Right ventricle myocardium inferior (tissue), 1 donor: ENCODE data around the gene POU2AF1. TPM values are rescaled to one million over a fixed set of nuclear protein-coding genes. Genes with fewer than 3 reads are reported as not detected.

ENCODE experiments used
- ATAC-seq: fragments of 200-7000 bp; cut with Tn5 transposase; one replicate; pipeline ENCODE4 v1.9.1; 2020; ENCODE audit warnings: mild to moderate bottlenecking, moderate library complexity
- DNase-seq: peaks from one replicate; pipeline ENCODE4 v3.0.0; 2021; ENCODE audit errors: missing footprints
- intact Hi-C: fragments of 100-400 bp; cut with DNase I; formaldehyde crosslinking; loops from one replicate; pipeline ENCODE4 v1.11.0; 2022
- total RNA-seq: library from RNA; stranded (reverse); fragmentation: NEBNext Ultra II Directional; extraction: Animal tissue kit (Norgen Biotek cat#: 25700); gene quantifications from one replicate; pipeline ENCODE4 v1.2.1, GENCODE V29; 2021
- donor health status: DM: no; HTN: yes; CAD: no; lungs with severe emphysema.

POU2AF1 gene
- total RNA-seq, 1 donor from 2014 or later: 0.24 TPM

DNA sequence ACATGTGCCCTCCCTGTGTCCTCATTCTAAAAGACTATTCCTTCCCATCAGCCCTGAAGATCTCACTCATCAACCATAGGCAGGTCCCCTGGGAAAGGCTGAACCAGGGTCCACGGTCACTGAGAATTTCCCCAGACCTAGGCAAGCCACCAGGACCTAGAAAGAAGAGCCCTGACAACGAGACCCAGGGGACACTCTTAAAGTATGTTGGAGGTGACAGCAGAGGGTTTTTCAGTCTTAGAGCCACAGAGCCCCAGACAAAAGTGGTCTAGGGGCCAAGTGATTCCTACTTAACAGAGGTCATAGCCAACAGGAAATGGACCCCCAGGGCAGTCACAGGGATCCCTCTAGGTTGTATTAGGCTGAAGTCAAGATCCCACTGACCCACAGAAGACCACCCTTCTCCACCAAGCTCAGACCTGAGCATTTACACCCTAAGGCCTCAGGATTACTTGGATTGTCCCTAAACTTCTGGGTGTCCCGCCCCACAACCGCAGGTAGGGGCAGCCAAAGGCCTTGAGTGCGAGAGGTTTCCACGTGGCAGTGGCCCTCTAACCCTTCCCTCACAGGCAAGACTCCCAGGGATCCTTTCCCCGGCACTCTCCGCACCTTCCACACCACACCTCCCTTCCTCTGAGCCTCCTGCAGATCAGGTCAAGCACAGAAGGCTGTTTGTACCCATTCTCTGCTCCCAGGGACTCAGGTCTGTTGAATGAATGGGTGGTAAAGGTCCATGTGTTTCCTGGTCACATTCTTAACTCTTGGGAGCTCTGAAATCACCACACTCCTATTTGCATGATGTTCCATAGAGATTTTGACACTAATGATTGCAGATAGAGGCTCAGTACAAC, 12.3 kb downstream of the POU2AF1 start:
- no peak for ATAC-seq
- intact Hi-C loops: no loop called here
- DNase-seq: no peak

DNA sequence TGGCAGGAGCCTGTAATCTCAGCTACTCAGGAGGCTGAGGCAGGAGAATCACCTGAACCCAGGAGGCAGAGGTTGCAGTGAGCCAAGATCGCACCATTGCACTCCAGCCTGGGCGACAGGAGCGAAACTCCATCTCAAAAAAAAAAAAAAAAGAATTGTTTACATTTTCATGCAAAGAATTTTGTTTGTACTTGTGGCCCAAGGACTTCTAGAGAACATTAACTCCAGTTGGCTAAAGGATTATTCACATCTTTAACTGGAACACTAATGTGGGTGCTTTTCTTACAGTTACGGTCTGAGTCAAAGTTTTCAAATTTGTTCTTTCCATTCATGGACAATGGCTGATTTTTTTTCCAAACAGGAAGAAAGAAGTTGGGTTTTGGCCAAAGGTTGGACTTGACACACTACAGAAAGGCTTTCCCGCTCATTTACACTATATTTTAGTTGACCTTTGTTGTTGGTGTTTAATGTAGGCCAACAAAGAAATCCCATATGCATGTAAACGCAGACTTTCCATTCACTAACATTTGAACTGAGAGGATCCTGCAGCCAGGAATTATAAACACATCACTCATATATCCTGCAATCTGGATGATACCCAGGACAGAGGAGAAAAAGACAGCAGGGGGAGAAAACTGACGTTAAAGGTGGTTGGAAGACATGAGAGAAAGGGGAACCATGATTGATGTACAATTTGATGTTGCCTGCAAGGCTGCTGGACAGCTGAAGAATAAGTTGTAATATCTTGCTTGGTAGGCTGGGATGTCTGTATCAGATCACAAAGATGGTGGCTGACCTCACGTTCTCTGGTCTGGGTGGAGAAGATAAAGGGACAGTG, 13.1 kb downstream of the POU2AF1 start:
- no peak for ATAC-seq
- intact Hi-C loops: no loop called here
- DNase-seq: no peak

- DNase-seq (no peak), ATAC-seq (no peak)
- intact Hi-C loops: no loop called here
These were observed 14.6 kb downstream of the POU2AF1 start for GRCh38 chr11:111364503-111364902.

GRCh38 chr11:111363985-111364384, 15.1 kb downstream of the POU2AF1 start:
- intact Hi-C loops: no loop called here
- DNase-seq: no peak
- no peak for ATAC-seq

DNA sequence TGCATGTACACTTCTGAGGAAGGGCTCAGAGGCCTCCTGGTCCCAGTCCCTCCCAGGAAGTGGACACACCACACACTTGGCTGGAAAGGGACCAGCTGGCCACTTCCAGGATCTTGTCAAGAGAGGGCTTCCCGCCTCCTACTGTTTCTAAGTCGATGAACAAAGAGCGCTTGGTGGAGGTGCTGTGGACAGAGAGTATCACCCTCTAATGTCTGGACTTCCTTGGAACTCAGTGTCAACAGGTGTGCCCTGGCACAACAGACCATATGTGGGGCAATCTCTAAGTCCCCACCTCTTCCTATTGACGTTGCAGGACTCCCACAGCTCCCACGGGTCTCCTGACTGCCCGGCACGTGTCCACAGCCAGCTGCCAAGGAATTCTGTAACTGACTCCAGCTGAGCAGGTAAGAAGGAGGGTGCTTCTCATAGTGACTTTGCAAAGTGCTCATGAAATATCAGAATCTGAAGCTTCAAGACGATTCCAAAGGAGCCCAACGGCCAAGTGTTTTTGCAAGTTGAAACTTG, 16.1 kb downstream of the POU2AF1 start:
- no peak for DNase-seq
- intact Hi-C loops: no loop called here
- no peak for ATAC-seq

- intact Hi-C loops: no loop called here
- ATAC-seq (no peak), DNase-seq (no peak)
These were observed 17.2 kb downstream of the POU2AF1 start for GRCh38 chr11:111361874-111362273.

DNA sequence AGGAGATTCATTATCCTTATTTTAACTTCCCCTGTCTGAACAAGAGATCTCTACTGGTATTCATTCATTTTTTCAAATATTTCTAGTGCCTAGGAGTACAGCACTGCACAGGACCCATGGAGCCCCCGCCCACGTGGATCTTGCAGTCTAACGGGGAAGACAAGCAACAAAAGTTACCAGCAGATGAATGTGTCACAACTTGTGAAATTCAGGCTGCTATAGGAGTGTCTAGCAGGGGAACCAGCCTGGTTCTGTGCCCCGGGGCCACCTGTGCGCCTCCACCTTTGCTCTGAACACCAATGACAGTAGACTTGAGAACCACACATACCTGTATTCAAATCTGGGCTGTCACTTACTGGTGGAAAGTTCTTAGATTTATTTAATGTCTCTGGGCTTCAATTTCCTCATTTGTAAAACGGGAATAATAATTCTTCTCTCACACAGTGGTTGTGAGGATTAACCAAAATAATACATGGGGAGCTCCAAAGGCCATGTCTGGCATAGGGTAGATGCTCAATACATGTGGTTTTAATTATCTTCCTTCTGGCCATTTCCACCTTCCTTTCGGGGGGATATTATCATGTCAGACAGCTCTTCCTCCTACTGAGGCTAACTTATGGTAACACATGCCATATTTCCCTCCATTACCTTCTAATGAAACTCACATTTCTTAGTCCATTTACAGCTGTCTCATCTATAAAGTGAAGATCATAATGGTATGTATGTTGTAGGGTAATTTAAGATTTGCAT, 17.8 kb downstream of the POU2AF1 start:
- no peak for DNase-seq
- no peak for ATAC-seq

GRCh38 chr11:111360150-111361043, 18.7 kb downstream of the POU2AF1 start:
- no peak for ATAC-seq
- intact Hi-C loops: no loop called here
- DNase-seq: peak; percentile 47

More for the DNA sequence above, 17.8 kb downstream of the POU2AF1 start:
- intact Hi-C loops: no loop called here

- intact Hi-C loops: no loop called here
- no peak for ATAC-seq
- no peak for DNase-seq
These were observed 19.6 kb downstream of the POU2AF1 start for GRCh38 chr11:111359223-111360149.

- no peak for ATAC-seq
- DNase-seq: no peak
- intact Hi-C loops: no loop called here
These were observed 20.8 kb downstream of the POU2AF1 start for GRCh38 chr11:111358038-111359001.

DNA sequence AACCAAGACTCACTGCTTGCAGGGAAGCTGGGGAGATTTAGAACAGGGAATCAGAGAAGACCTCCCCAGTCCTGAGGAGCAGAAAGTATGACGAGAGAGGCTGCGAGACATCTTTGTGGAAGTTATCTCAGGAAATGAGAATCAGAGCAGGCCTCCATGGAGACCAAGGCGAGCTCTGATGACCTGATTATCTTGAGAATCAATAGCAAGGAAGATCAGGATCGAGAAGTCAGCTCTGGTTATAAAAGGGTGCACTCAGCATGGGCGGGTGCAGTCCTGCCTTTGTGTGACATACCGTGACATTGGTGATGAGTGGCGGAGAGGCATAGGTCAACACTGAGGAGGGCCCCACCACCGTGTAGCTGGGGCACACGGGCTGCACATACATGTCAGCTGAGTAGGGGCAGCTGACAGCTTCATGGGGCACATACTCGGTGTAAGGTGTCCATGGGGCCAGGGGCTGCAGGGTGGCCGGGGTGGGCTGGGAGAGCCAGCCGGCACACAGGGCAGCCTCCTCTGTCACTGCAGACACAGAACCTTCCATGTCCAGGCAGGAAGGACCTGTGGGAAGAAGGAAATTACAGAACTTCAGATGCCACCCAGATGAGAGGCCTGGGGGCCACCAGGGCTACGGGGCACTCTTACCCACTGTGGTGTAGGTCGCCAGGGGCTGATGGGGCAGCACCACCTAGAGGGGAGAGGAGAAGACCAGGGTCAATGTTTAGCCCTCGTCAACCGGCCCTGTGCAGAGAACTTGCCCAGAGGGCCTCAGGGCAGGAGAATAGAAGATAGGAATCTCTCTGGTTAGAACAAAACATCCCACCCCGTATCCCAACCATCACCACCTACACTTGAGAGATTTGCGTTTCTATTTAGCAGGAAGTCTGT, 21.7 kb downstream of the POU2AF1 start:
- ATAC-seq: no peak
- intact Hi-C loops: no loop called here
- no peak for DNase-seq

DNA sequence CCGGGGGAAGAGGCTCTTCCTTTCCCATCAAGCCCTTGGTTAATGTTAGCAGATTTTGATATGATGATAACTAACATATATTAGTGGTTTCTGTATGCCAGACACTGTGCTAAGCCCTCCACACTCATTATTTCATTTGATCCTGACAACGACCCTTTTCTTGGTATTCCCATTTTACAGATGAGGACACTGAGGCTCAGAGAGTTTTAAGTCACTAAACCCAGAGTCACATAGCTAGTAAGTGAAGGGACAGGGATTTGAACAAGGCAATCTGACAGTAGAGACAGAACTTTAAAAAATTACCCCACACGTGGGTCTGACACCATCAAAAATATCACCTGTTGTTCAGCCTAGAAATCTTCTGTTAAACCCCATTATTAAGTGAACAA, 22.4 kb downstream of the POU2AF1 start:
- no peak for ATAC-seq
- intact Hi-C loops: no loop called here
- no peak for DNase-seq

DNA sequence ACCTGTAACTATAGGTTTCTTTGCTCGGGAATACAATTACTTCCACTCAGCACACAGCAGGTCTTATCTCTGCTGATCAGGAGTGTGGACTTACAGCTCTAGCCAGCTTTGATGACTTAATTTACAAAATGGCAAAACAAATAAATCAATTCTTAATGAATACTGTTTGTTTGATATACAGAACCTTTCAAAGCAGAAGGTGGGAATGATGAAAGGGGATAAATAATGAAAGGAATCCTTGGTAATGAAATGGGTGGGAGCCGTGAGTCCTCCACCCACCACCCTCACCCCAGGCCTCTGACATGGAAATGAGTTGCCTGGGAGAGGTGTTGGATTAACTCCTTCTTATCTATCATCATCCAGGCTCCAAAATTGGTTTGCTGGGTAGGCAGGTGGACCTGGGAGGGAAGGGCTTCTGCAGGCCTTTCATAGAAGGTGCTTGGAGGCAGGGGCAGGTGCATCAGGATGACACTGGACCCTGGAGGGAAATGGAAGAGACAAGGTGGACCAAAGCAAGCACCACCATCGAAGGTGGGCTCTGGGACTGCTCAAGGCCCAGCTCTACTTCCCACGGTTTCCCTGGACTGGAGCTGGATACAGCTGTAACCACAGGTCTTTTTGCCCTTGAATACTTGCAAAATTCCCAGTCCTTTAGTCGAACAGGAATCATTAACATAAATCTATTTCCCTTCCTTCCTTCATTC, 23.0 kb downstream of the POU2AF1 start:
- intact Hi-C loops: no loop called here
- no peak for DNase-seq
- no peak for ATAC-seq

GRCh38 chr11:111355101-111355500, 24.0 kb downstream of the POU2AF1 start:
- intact Hi-C loops: no loop called here
- no peak for DNase-seq
- no peak for ATAC-seq

DNA sequence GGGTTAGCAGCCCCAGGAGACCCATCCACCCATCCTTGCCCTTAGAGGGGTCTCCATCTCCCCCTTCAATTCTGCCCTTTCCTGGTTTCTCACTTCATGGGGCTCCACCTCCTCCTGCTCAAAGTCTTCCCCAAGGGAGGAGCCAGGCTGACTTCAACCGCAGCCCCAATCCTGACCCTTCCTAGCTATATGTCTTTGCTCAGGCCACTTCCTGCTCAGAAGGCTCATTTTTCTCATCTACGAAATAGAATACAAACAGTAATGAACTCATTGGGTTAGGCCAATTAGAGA, 24.5 kb downstream of the POU2AF1 start:
- DNase-seq: no peak
- no peak for ATAC-seq
- intact Hi-C loops: no loop called here
